Measurements from ENCODE around the gene IL16. TPM values are rescaled to one million over a fixed set of nuclear protein-coding genes. Genes with fewer than 3 reads are reported as not detected.

IL16 gene
- total and polyA plus RNA-seq, 2 donors (not counting 1 experiment from before 2014, with no cell fraction given) = 181 to 287 TPM

- Histone ChIP-seq H3K9ac (ENCODE audit: low read length) (no peak overlapping the region), H3K79me2 (ENCODE audit: control insufficient read depth, insufficient read depth, low read length) (no peaks in the 10 kb centered on the region), H3K4me1 (ENCODE audit: control insufficient read depth in 2 of 2, insufficient read depth in 2 of 2, low read length in 2 of 2) (no peaks in the 10 kb centered on the region), H3K4me2 (replicated peaks; ENCODE audit: low read depth, low read length, poor library complexity, severe bottlenecking) (no peak overlapping the region), H3K4me3 (ENCODE audit: control extremely low read depth in 1 of 5, extremely low read depth in 1 of 5, insufficient read depth in 1 of 5, low read depth in 2 of 5, low read length in 4 of 5) (no peak overlapping the region), H4K20me1 (ENCODE audit: control insufficient read depth, insufficient read depth, low read length, poor library complexity, severe bottlenecking) (no peaks in the 10 kb centered on the region), H3K36me3 (replicated peaks in 1 of 2; ENCODE audit: control extremely low read depth in 1 of 2, control insufficient read depth in 1 of 2, extremely low read depth in 1 of 2, insufficient read depth in 2 of 2, low read length in 1 of 2) (no peaks in the 10 kb centered on the region), H2AFZ (ENCODE audit: insufficient read depth, low read depth, low read length, poor library complexity, severe bottlenecking) (no peak overlapping the region), H3K27ac (ENCODE audit: low read length in 2 of 2) (no peak overlapping the region), H3K9me3 (ENCODE audit: control extremely low read depth in 1 of 3, control insufficient read depth in 2 of 3, insufficient read depth in 1 of 3, low read length in 2 of 3) (no peaks in the 10 kb centered on the region), H3K27me3 (replicated peaks in 1 of 4; ENCODE audit: control extremely low read depth in 1 of 4, control insufficient read depth in 3 of 4, insufficient read depth in 4 of 4, low read length in 3 of 4) (no peaks in the 10 kb centered on the region)
- Mint-ChIP-seq H3K4me1 (no peaks in the 10 kb centered on the region), H3K4me3 (no peak overlapping the region), H3K27ac (no peak overlapping the region), H3K9me3 (ENCODE audit: insufficient read depth) (no peaks in the 10 kb centered on the region), H3K27me3 (peaks cover 8% of the 10 kb centered on the region)
- WGBS (ENCODE audit: insufficient coverage) = 96% methylated on average over 3 of the region's 7 CpGs
- ATAC-seq (ENCODE audit: low read depth) (no peak), DNase-seq (no peak)
- intact Hi-C loops (cut with micrococcal nuclease) = no loop called here
- ChIA-PET POLR2A (no interaction called here), CTCF (no interaction called here)
- TF ChIP-seq CTCF (IDR thresholded peaks at IDR 0.05) (no peak), EZH2 (IDR thresholded peaks at IDR 0.05; ENCODE audit: borderline replicate concordance, insufficient read depth, low read depth, low read length, poor library complexity, severe bottlenecking) (no peak)
These were observed 165.2 kb downstream of the IL16 start for GRCh38 chr15:81361891-81362290.

- ATAC-seq (ENCODE audit: low read depth) = no peak
- H3K27me3 Mint-ChIP-seq = peaks cover 8% of the 10 kb centered on the region
- H3K4me3 Mint-ChIP-seq = no peak overlapping the region
- H3K4me2 ChIP-seq (replicated peaks; ENCODE audit: low read depth, low read length, poor library complexity, severe bottlenecking) = no peak overlapping the region
- H3K27me3 ChIP-seq (replicated peaks in 1 of 4; ENCODE audit: control extremely low read depth in 1 of 4, control insufficient read depth in 3 of 4, insufficient read depth in 4 of 4, low read length in 3 of 4) = no peaks in the 10 kb centered on the region
- no peaks in the 10 kb centered on the region for H3K9me3 Mint-ChIP-seq (ENCODE audit: insufficient read depth)
- no peak overlapping the region for H3K9ac ChIP-seq (ENCODE audit: low read length)
- intact Hi-C loops (cut with micrococcal nuclease) = no loop called here
- POLR2A ChIA-PET = no interaction called here
- H3K4me1 Mint-ChIP-seq = no peaks in the 10 kb centered on the region
- H2AFZ ChIP-seq (ENCODE audit: insufficient read depth, low read depth, low read length, poor library complexity, severe bottlenecking) = no peak overlapping the region
- CTCF ChIA-PET = no interaction called here
- no peak overlapping the region for H3K27ac Mint-ChIP-seq
- H3K79me2 ChIP-seq (ENCODE audit: control insufficient read depth, insufficient read depth, low read length) = no peaks in the 10 kb centered on the region
- no peaks in the 10 kb centered on the region for H3K4me1 ChIP-seq (ENCODE audit: control insufficient read depth in 2 of 2, insufficient read depth in 2 of 2, low read length in 2 of 2)
- no peak for DNase-seq
- H3K27ac ChIP-seq (ENCODE audit: low read length in 2 of 2) = no peak overlapping the region
- H4K20me1 ChIP-seq (ENCODE audit: control insufficient read depth, insufficient read depth, low read length, poor library complexity, severe bottlenecking) = no peaks in the 10 kb centered on the region
- TF ChIP-seq EZH2 (IDR thresholded peaks at IDR 0.05; ENCODE audit: borderline replicate concordance, insufficient read depth, low read depth, low read length, poor library complexity, severe bottlenecking) (no peak), CTCF (IDR thresholded peaks at IDR 0.05) (no peak)
- no peaks in the 10 kb centered on the region for H3K36me3 ChIP-seq (replicated peaks in 1 of 2; ENCODE audit: control extremely low read depth in 1 of 2, control insufficient read depth in 1 of 2, extremely low read depth in 1 of 2, insufficient read depth in 2 of 2, low read length in 1 of 2)
- 87% methylated on average over 11 of the region's 11 CpGs for WGBS (ENCODE audit: insufficient coverage)
- H3K4me3 ChIP-seq (ENCODE audit: control extremely low read depth in 1 of 5, extremely low read depth in 1 of 5, insufficient read depth in 1 of 5, low read depth in 2 of 5, low read length in 4 of 5) = no peak overlapping the region
- no peaks in the 10 kb centered on the region for H3K9me3 ChIP-seq (ENCODE audit: control extremely low read depth in 1 of 3, control insufficient read depth in 2 of 3, insufficient read depth in 1 of 3, low read length in 2 of 3)
These were observed 166.1 kb downstream of the IL16 start for GRCh38 chr15:81362790-81363189.
